Suprapubic skin (tissue), 3 donors: Measurements from ENCODE around the gene ATAD3B.

Experiments used
- CTCF ChIP-seq, 2 donors: fragments of 200-600 bp in 1 of 2; fragments of 450-650 bp in 1 of 2; sonication (generic) in 1 of 2; IDR thresholded peaks; one replicate each; pipeline ENCODE4 v1.5.1; 2016 to 2019; ENCODE audit warnings: antibody characterized with exemption in 2 of 2, mild to moderate bottlenecking in 1 of 2, moderate library complexity in 1 of 2
- POLR2A ChIP-seq, 2 donors: fragments of 450-650 bp; IDR thresholded peaks; one replicate each; pipeline ENCODE4 v1.6.1; 2017; ENCODE audit warnings: antibody characterized with exemption in 2 of 2, mild to moderate bottlenecking in 2 of 2, moderate library complexity in 2 of 2

GRCh38 chr1:1529936-1530335 lies 58.4 kb downstream of the ATAD3B start:
- TF ChIP-seq CTCF (IDR thresholded peaks at IDR 0.05): no peak
- TF ChIP-seq POLR2A (IDR thresholded peaks at IDR 0.05): no peak
